ENCODE results near the gene PPP1R27. TPM values are rescaled to one million over a fixed set of nuclear protein-coding genes. Genes with fewer than 3 reads are reported as not detected.
A peak's percentile ranks its signal among the peaks of the same experiment; 100 is the strongest.

The PPP1R27 gene
- total RNA-seq, 1 experiment from 2014 or later, result not detected

DNA sequence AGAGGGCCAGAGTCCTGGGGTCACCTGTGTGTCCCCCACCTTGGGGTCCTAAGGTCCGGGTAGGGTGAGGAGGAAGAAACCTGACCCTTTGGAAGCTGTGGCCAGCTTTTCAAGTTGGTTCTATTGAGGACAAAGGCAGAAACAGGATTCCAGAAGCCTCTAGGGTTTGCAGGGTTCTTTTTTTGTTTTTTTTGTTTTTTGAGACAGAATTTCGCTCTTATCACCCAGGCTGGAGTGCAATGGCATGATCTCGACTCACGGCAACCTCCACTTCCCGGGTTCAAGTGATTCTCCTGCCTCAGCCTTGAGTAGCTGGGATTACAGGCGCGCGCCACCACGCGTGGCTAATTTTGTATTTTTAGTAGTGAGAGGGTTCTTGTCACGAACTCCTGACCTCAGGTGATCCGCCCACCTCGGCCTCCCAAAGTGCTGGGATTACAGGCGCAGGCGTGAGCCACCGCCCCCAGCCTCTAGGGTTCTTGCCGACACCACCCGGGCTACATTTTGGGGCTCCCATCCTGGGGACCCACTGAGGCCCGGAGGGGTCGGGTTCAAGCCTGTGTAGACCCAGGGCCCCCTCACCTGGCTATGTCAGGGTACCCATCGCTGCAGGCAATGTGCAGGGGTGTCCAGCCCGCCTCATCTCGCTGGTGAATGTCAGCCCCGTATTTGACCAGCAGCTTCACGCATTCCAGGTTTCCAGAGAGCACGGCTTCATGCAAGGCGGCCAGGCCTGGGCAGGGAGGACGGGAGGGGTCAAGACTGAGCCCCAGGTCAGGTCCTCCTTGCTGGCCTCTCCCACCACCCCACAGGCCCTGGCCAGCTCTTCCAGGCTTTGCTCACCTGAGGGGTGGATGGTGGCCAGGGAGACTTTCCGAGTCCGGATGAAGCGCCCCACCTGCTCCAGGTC lies 674 bp downstream of the PPP1R27 start:
- POLR2A ChIA-PET (ENCODE audit: low non-redundant PET), result interaction anchor here (0.6 kb wide), 1 partner anchor 216 kb away, joined by 3 read pairs; no protein-coding TSS in a partner anchor
- no TSS peak for BruUV-seq (replicated peaks)
- no peak for DNase-seq (ENCODE audit: low spot score)
- TF ChIP-seq EZH2 (IDR thresholded peaks at IDR 0.05; ENCODE audit: borderline replicate concordance, low read depth, low read length, poor library complexity, severe bottlenecking), result no peak
- TF ChIP-seq, protein P1, sequence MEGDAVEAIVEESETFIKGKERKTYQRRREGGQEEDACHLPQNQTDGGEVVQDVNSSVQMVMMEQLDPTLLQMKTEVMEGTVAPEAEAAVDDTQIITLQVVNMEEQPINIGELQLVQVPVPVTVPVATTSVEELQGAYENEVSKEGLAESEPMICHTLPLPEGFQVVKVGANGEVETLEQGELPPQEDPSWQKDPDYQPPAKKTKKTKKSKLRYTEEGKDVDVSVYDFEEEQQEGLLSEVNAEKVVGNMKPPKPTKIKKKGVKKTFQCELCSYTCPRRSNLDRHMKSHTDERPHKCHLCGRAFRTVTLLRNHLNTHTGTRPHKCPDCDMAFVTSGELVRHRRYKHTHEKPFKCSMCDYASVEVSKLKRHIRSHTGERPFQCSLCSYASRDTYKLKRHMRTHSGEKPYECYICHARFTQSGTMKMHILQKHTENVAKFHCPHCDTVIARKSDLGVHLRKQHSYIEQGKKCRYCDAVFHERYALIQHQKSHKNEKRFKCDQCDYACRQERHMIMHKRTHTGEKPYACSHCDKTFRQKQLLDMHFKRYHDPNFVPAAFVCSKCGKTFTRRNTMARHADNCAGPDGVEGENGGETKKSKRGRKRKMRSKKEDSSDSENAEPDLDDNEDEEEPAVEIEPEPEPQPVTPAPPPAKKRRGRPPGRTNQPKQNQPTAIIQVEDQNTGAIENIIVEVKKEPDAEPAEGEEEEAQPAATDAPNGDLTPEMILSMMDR (conservative IDR thresholded peaks at IDR 0.05; ENCODE audit: low read depth, low read length), result no peak
- intact Hi-C loops (cut with micrococcal nuclease; ENCODE audit: unreplicated experiment), result no loop called here
- H3K4me3 ChIP-seq (ENCODE audit: low read depth, low read length, poor library complexity, severe bottlenecking), result peak overlapping the region; percentile 76
- CTCF ChIA-PET, result no interaction called here
- H3K36me3 ChIP-seq (ENCODE audit: insufficient read depth, low read length, poor library complexity, severe bottlenecking), result no peaks in the 10 kb centered on the region
- H3K4me1 ChIP-seq (ENCODE audit: insufficient read depth, low read length, poor library complexity, severe bottlenecking), result peaks cover 9% of the 10 kb centered on the region
- peak overlapping the region; percentile 98 for H3K27ac ChIP-seq (ENCODE audit: low read depth, low read length, poor library complexity, severe bottlenecking)
- no peaks in the 10 kb centered on the region for H3K9me3 ChIP-seq (ENCODE audit: low read depth, low read length, poor library complexity, severe bottlenecking)
- H3K27me3 ChIP-seq (replicated peaks; ENCODE audit: insufficient read depth, low read depth, low read length, poor library complexity), result no peaks in the 10 kb centered on the region

DNA sequence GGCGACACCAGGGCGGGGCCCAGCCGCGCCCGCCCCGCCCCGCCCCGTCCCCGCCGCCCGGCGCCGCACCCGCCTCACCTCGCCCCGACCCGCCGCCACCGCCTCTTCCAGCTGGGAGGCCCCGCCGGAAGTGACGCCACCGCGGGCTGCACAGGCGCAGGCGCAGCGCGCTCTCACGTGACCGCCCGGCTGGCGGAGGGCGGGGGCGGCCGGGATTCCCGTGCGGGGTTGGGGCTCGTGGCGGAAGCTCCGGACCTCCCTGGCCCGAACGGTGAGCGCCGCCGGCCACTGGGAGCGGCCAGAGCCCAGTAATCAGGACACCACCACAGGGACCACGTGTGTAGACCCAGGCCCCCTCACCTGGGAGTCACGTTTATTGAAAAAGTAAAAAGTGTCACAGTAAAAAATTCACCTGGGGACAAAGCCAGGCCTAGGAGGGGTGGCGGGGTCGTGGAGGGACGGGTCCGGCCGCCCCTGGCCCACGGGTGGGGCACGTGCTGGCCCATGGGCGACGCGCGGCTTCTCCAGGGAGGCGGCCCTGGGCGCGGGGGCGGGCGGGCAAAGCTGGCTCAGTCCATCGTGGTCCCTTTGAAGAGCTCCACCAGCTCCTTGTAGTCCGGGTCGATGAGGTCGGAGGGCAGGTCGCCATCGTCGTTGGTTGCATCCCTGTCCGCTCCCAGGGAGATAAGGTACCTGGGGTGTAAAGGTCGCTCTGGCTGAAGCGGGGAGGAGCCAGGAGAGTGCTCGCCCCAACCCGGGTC lies 1.5 kb downstream of the PPP1R27 start, which contains the start of gene MCRIP1:
TSS of gene MCRIP1 (minus strand) at position 132 of the 761 bp plus-strand sequence. CDS start 8,785 bp downstream, outside the sequence.
- CTCF ChIA-PET, result no interaction called here
- Histone ChIP-seq H3K4me1 (ENCODE audit: insufficient read depth, low read length, poor library complexity, severe bottlenecking) (peaks cover 9% of the 10 kb centered on the region), H3K27me3 (replicated peaks; ENCODE audit: insufficient read depth, low read depth, low read length, poor library complexity) (no peaks in the 10 kb centered on the region), H3K4me3 (ENCODE audit: low read depth, low read length, poor library complexity, severe bottlenecking) (peak within 1 kb of the TSS; percentile 86), H3K36me3 (ENCODE audit: insufficient read depth, low read length, poor library complexity, severe bottlenecking) (no peaks in the 10 kb centered on the region), H3K9me3 (ENCODE audit: low read depth, low read length, poor library complexity, severe bottlenecking) (no peaks in the 10 kb centered on the region), H3K27ac (ENCODE audit: low read depth, low read length, poor library complexity, severe bottlenecking) (peak within 1 kb of the TSS; percentile 98)
- TF ChIP-seq EZH2 (IDR thresholded peaks at IDR 0.05; ENCODE audit: borderline replicate concordance, low read depth, low read length, poor library complexity, severe bottlenecking), result no peak
- TF ChIP-seq, protein P1 (conservative IDR thresholded peaks at IDR 0.05; ENCODE audit: low read depth, low read length), result no peak
- POLR2A ChIA-PET (ENCODE audit: low non-redundant PET), result interaction anchor here (0.6 kb wide), 1 partner anchor 528 kb away, joined by 4 read pairs; no protein-coding TSS in a partner anchor
- peak; percentile 97 for DNase-seq (ENCODE audit: low spot score)
- BruUV-seq (replicated peaks), result TSS peak; percentile 84
- intact Hi-C loops (cut with micrococcal nuclease; ENCODE audit: unreplicated experiment), result no loop called here

DNA sequence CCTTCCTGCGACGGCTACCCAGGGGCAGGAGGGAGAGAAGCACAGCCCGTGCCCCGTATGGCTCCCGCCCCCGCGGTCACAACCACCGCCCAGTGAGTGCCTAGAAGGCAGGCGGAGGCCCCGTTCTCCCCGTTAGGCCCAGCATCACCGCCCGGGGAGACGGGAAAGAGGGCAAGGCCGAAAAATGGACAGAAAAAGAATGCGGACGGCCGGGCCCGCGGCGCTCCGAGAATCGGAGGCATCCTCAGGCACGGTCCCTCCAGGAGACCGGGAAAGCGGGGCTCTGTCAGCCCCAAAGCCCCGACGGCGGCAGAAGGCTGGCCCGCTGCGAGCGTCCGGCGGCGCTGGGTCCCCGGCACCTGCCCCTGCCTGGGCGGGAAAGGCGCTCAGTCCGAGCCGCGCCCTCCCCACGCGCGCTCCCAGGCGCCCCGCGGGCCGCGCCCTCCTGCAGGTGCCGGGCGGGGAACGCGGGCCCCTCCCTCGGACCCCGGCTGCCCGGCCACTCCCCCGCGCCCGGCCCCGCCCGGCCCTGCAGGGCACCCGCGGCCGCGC lies 2.2 kb downstream of the PPP1R27 start:
- H3K4me3 ChIP-seq (ENCODE audit: low read depth, low read length, poor library complexity, severe bottlenecking), result peak overlapping the region; percentile 86
- no peaks in the 10 kb centered on the region for H3K36me3 ChIP-seq (ENCODE audit: insufficient read depth, low read length, poor library complexity, severe bottlenecking)
- BruUV-seq (replicated peaks), result no TSS peak
- peak; percentile 41 for DNase-seq (ENCODE audit: low spot score)
- ChIA-PET POLR2A (ENCODE audit: low non-redundant PET) (no interaction called here), CTCF (no interaction called here)
- H3K4me1 ChIP-seq (ENCODE audit: insufficient read depth, low read length, poor library complexity, severe bottlenecking), result peaks cover 9% of the 10 kb centered on the region
- no peak for TF ChIP-seq EZH2 (IDR thresholded peaks at IDR 0.05; ENCODE audit: borderline replicate concordance, low read depth, low read length, poor library complexity, severe bottlenecking)
- TF ChIP-seq, protein P1 (conservative IDR thresholded peaks at IDR 0.05; ENCODE audit: low read depth, low read length), result no peak
- H3K9me3 ChIP-seq (ENCODE audit: low read depth, low read length, poor library complexity, severe bottlenecking), result no peaks in the 10 kb centered on the region
- no peaks in the 10 kb centered on the region for H3K27me3 ChIP-seq (replicated peaks; ENCODE audit: insufficient read depth, low read depth, low read length, poor library complexity)
- intact Hi-C loops (cut with micrococcal nuclease; ENCODE audit: unreplicated experiment), result no loop called here
- peak overlapping the region; percentile 84 for H3K27ac ChIP-seq (ENCODE audit: low read depth, low read length, poor library complexity, severe bottlenecking)
